Measurements from ENCODE around the gene NLRC5. TPM values are rescaled to one million over a fixed set of nuclear protein-coding genes. Genes with fewer than 3 reads are reported as not detected.

NLRC5 gene
- total and polyA plus RNA-seq, 9 of the 15 experiments (the other 6 are each of a cell fraction or from before 2014, with no cell fraction given): 0.59 to 0.71 TPM; not detected in 7

GRCh38 chr16:56941092-56941491 is 48.3 kb upstream of the NLRC5 start:
- FAIRE-seq (no peak), ATAC-seq (no peak), DNase-seq (ENCODE audit: extremely low read depth in 1 of 4, low spot score in 3 of 4) (no peak)
- H3K27me3 ChIP-seq (ENCODE audit: control insufficient read depth in 2 of 2, insufficient read depth in 2 of 2, low read length in 2 of 2): no peaks in the 10 kb centered on the region
- peaks cover 6% of the 10 kb centered on the region; the same call in 1 of the 2 replicates for H4K20me1 ChIP-seq (replicated peaks; ENCODE audit: control insufficient read depth, insufficient read depth, low read length)
- BruUV-seq (replicated peaks): no TSS peak
- intact Hi-C loops (cut with micrococcal nuclease) (no loop called here), in situ Hi-C loops (cut with MboI) (no loop called here)
- no peak overlapping the region for H2AFZ ChIP-seq (ENCODE audit: low read depth, low read length)
- peaks cover 90% of the 10 kb centered on the region for H3K36me3 ChIP-seq (ENCODE audit: control insufficient read depth, insufficient read depth, low read length)
- H3K79me2 ChIP-seq (ENCODE audit: control insufficient read depth, insufficient read depth, low read length): 0 out of 3 replicates have a peak, but pooled peaks cover 1% of the 10 kb centered on the region
- CTCF ChIA-PET (ENCODE audit: low intra/inter-chr PET ratio): no interaction called here
- no peaks in the 10 kb centered on the region for H3K9me1 ChIP-seq (ENCODE audit: control insufficient read depth, insufficient read depth, low read length)
- no peak overlapping the region for H3K4me3 ChIP-seq
- TF ChIP-seq POLR2B (IDR thresholded peaks at IDR 0.05; ENCODE audit: low read depth, partially characterized antibody): peak; percentile 73
- TF ChIP-seq TEAD4 (IDR thresholded peaks at IDR 0.05; ENCODE audit: low read length): 0 out of 2 replicates have a peak, but pooled peaks have one; percentile 22
- no peak for TF ChIP-seq TEAD4 (CRISPR knock-in tag; IDR thresholded peaks at IDR 0.05; ENCODE audit: borderline replicate concordance)
- TF ChIP-seq, protein P1, sequence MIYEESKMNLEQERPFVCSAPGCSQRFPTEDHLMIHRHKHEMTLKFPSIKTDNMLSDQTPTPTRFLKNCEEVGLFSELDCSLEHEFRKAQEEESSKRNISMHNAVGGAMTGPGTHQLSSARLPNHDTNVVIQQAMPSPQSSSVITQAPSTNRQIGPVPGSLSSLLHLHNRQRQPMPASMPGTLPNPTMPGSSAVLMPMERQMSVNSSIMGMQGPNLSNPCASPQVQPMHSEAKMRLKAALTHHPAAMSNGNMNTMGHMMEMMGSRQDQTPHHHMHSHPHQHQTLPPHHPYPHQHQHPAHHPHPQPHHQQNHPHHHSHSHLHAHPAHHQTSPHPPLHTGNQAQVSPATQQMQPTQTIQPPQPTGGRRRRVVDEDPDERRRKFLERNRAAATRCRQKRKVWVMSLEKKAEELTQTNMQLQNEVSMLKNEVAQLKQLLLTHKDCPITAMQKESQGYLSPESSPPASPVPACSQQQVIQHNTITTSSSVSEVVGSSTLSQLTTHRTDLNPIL (CRISPR knock-in tag; IDR thresholded peaks at IDR 0.05): no peak
- no peak for TF ChIP-seq GABPA (tag; conservative IDR thresholded peaks at IDR 0.05; ENCODE audit: low read depth)
- TF ChIP-seq TEAD1 (CRISPR knock-in tag; IDR thresholded peaks at IDR 0.05): no peak
- TF ChIP-seq E2F8 (IDR thresholded peaks at IDR 0.05; ENCODE audit: low read depth, partially characterized antibody): peak; percentile 44
- TF ChIP-seq POLR2A (conservative IDR thresholded peaks at IDR 0.05): peak; percentile 16; the same call in 1 of the 2 replicates
- TF ChIP-seq SUPT5H (IDR thresholded peaks at IDR 0.05): peak; percentile 28; the same call in 1 of the 2 replicates
- TF ChIP-seq NR1H2 (CRISPR knock-in tag; IDR thresholded peaks at IDR 0.05): no peak
- TF ChIP-seq COPS2 (conservative IDR thresholded peaks at IDR 0.05): no peak
- TF ChIP-seq ILF3 (IDR thresholded peaks at IDR 0.05; ENCODE audit: borderline replicate concordance): peak; percentile 88; the same call in 1 of the 2 replicates
- peak in 1 of 2 experiments; percentile 68; a peak in 1 of 4 replicates for TF ChIP-seq ZMIZ1 (IDR thresholded peaks at IDR 0.05; ENCODE audit: low read depth in 2 of 2, low read length in 2 of 2)
- H3K27ac ChIP-seq (ENCODE audit: extremely low read depth, low read depth, low read length): no peak overlapping the region
- H3K4me1 ChIP-seq (replicated peaks in 1 of 2; ENCODE audit: control insufficient read depth in 2 of 2, insufficient read depth in 2 of 2, low read length in 2 of 2): no peaks in the 10 kb centered on the region
- no peak overlapping the region for H3K9ac ChIP-seq (ENCODE audit: insufficient read depth in 1 of 2, low read depth in 2 of 2, low read length in 2 of 2)
- POLR2A ChIA-PET: interaction anchor here (0.6 to 8.4 kb wide), 11 partner anchors 8 to 591 kb away, joined by 3 to 102 read pairs (median 3); partner anchors contain the start of genes CETP and HERPUD1
- no peak overlapping the region for H3K4me2 ChIP-seq (ENCODE audit: insufficient read depth, low read length)
- H3K9me3 ChIP-seq (replicated peaks; ENCODE audit: control insufficient read depth, insufficient read depth, low read depth, low read length): no peaks in the 10 kb centered on the region
- 94% methylated on average over 2 of the region's 2 CpGs for WGBS (ENCODE audit: insufficient coverage, low coverage, missing lambda C conversion rate)
